Ovary (tissue), 9 donors: Measurements from ENCODE around the gene ANKRD44. TPM values are rescaled to one million over a fixed set of nuclear protein-coding genes. Genes with fewer than 3 reads are reported as not detected.

Experiments
- DNase-seq, 5 donors: peaks; one replicate each; pipeline ENCODE4 v3.0.0-alpha.2; 2019 to 2020
- H3K27ac ChIP-seq, 2 donors: fragments of 200-600 bp; one replicate each; pipeline versions ENCODE4 v1.5.1 to v1.8.0; 2019 to 2022
- H3K27me3 ChIP-seq: fragments of 200-600 bp; one replicate; pipeline ENCODE4 v1.8.0; 2022
- H3K36me3 ChIP-seq: fragments of 200-600 bp; sonication (generic); one replicate; pipeline ENCODE4 v1.5.1; 2019
- H3K4me1 ChIP-seq: one replicate; pipeline ENCODE4 v1.8.1; 2013; ENCODE audit warnings: mild to moderate bottlenecking, moderate library complexity; ENCODE audit not compliant: insufficient read depth
- H3K4me3 ChIP-seq: fragments of 200-600 bp; sonication (generic); one replicate; pipeline ENCODE4 v1.5.1; 2017
- H3K9me3 ChIP-seq, 2 donors: fragments of 200-600 bp in 1 of 2; sonication (generic) in 1 of 2; one replicate each; pipeline versions ENCODE4 v1.5.1 to v1.8.1; 2013 to 2019; ENCODE audit warnings: mild to moderate bottlenecking in 1 of 2, moderate library complexity in 1 of 2
- EP300 ChIP-seq: sonication (generic); formaldehyde crosslinking; IDR thresholded peaks from one replicate; pipeline ENCODE4 v1.6.1; 2017; ENCODE audit warnings: antibody characterized with exemption
- POLR2A ChIP-seq: fragments of 450-650 bp; IDR thresholded peaks from one replicate; pipeline ENCODE4 v1.6.1; 2017; ENCODE audit warnings: antibody characterized with exemption, mild to moderate bottlenecking, moderate library complexity
- WGBS, 3 donors: extraction: QIAGEN DNeasy Blood & Tissue Kit in 1 of 3; methylation state at CpG; one replicate each; pipeline versions ENCODE4 v1.1.5 to v1.1.7; 2013 to 2017; 5-methylcytosine and 5-hydroxymethylcytosine counted together
- intact Hi-C, 4 donors: fragments of 100-400 bp; cut with DNase I; formaldehyde crosslinking; loops; one replicate each; pipeline versions ENCODE4 v1.11.0 to v1.15.1; 2022 to 2023
- polyA plus RNA-seq, 2 donors: library from polyadenylated mRNA; stranded (reverse); fragments of 200-250 nt in 1 of 2; fragments of 350-450 nt in 1 of 2; fragmentation: Illumina TruSeq in 1 of 2; extraction: RNeasy Lipid Tissue Mini Kit (QIAGEN cat#74804) in 1 of 2; gene quantifications; one replicate each; pipeline ENCODE4 v1.2.3, GENCODE V29; 2013 to 2014
- total RNA-seq, 7 donors: library from RNA; depleted of rRNA in 2 of 7; stranded (reverse); fragments of >200 nt in 2 of 7; fragmentation: NEBNext Ultra II Directional in 3 of 7; extraction: Animal tissue kit (Norgen Biotek cat#: 25700) in 3 of 7; gene quantifications; one replicate each; pipeline versions ENCODE4 v1.1.0 to v1.2.4, GENCODE V29; 2016 to 2023
- TF ChIP-seq, protein P1 (sequence below), 3 donors: fragments of 450-650 bp in 2 of 3; fragments of 200-600 bp in 1 of 3; IDR thresholded peaks; one replicate each; pipeline versions ENCODE4 v1.5.1 to v1.8.0; 2016 to 2022; ENCODE audit warnings: antibody characterized with exemption in 3 of 3, mild to moderate bottlenecking in 1 of 3
- donor health status: DM: no; HTN: no; CAD: no; lungs with moderate emphysema.
- donor health status: DM: no; HTN: no; CAD: no.
- donor health status: Bipolar disorder and iron deficiency.
- donor health status: DM: yes; HTN: yes; CAD: no.
- donor health status: DM: no; HTN: no; CAD: no.
- donor health status: DM: yes; HTN: yes; CAD: no.

The ANKRD44 gene
- total and polyA plus RNA-seq, 9 donors, result 2.6 to 60.0 (median 11.1) TPM

DNA sequence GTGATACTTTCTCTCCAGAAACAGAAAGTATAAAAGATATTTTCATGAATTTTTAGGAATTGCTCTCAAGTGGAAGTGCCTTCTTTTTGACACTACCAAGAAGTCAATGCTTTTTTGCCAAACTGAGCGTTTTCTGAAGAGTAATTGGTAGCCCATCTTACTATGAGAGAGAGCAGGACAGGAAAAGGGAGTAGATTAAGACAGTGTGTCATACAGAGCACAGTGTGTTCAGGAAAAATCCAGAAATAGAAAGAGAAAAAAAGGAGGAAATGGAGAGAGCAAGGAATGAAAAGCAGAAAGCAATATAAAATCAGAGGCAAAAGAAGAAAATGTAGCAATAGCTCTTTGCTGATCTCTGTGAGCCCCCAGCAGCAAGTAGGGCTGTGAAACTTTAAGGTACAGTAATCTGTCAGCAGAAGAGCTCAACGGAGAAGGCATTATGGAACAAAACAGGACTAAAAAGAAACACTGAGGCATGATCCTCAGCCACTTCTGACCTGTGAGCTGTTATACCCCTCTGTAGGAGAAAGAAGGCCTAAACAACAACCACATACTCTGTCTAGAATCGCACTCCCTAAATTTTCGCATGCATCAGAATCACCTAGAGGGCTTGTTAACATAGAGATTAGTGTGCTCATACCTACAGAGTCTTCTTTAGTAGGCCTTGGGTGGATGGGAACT is 369.0 kb downstream of the ANKRD44 start:
- no peak for TF ChIP-seq POLR2A
- TF ChIP-seq, protein P1, sequence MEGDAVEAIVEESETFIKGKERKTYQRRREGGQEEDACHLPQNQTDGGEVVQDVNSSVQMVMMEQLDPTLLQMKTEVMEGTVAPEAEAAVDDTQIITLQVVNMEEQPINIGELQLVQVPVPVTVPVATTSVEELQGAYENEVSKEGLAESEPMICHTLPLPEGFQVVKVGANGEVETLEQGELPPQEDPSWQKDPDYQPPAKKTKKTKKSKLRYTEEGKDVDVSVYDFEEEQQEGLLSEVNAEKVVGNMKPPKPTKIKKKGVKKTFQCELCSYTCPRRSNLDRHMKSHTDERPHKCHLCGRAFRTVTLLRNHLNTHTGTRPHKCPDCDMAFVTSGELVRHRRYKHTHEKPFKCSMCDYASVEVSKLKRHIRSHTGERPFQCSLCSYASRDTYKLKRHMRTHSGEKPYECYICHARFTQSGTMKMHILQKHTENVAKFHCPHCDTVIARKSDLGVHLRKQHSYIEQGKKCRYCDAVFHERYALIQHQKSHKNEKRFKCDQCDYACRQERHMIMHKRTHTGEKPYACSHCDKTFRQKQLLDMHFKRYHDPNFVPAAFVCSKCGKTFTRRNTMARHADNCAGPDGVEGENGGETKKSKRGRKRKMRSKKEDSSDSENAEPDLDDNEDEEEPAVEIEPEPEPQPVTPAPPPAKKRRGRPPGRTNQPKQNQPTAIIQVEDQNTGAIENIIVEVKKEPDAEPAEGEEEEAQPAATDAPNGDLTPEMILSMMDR (IDR thresholded peaks at IDR 0.05), result no peak
- TF ChIP-seq EP300, result no peak
- H3K36me3 ChIP-seq, result no peaks in the 10 kb centered on the region
- intact Hi-C loops, result no loop called here
- WGBS, 3 donors, result 71 to 72% (median 71%) methylated on average over 4 of the region's 4 CpGs
- no peaks in the 10 kb centered on the region for H3K27me3 ChIP-seq
- no peaks in the 10 kb centered on the region for H3K9me3 ChIP-seq
- no peak overlapping the region for H3K27ac ChIP-seq
- H3K4me3 ChIP-seq, result no peak overlapping the region
- DNase-seq, result no peak
- H3K4me1 ChIP-seq, result no peaks in the 10 kb centered on the region

DNA sequence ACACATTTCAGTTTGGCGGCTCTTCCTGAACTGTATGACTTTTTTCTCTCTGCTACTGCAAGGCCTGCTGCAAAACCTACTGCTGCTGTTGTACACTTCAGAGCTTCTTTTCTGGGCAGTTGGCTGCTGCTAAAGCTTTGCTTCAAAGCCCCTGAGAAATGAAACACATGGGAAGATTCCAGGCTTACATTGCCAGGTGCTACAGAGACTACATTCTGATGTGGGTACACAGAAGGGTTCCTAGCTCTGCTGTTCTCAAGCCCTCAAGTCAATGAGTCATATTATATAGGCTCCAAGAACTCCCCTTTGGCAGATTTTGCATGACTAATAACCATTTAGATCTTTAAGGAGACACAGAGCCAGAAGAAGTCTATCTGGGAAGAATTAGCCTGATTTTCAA is 371.2 kb downstream of the ANKRD44 start:
- Histone ChIP-seq H3K27ac (no peak overlapping the region), H3K9me3 (no peaks in the 10 kb centered on the region), H3K4me3 (no peak overlapping the region), H3K27me3 (no peaks in the 10 kb centered on the region), H3K4me1 (no peaks in the 10 kb centered on the region), H3K36me3 (no peaks in the 10 kb centered on the region)
- no peak for DNase-seq
- WGBS, 3 donors, result 96 to 100% (median 98%) methylated on average over 1 of the region's 1 CpG
- intact Hi-C loops, result no loop called here
- TF ChIP-seq POLR2A (no peak), EP300 (no peak)
- TF ChIP-seq, protein P1 (IDR thresholded peaks at IDR 0.05), result no peak

Other genes starting within 250 kb of the ANKRD44 start
- 100 to 1,000 TPM; 190 to 336 (median 245) TPM for gene SF3B1, start 124.2 kb upstream of the ANKRD44 start, total RNA-seq
- 100 to 1,000 TPM; 189 to 245 TPM for gene SF3B1, start 124.2 kb upstream of the ANKRD44 start, polyA plus RNA-seq
- 10 to 100 TPM; 16.4 to 23.1 (median 18.4) TPM for gene COQ10B, start 142.8 kb upstream of the ANKRD44 start, total RNA-seq
- 10 to 100 TPM; 12.8 to 16.0 TPM for gene COQ10B, start 142.8 kb upstream of the ANKRD44 start, polyA plus RNA-seq
- gene HSPD1, start 189.1 kb upstream of the ANKRD44 start, total RNA-seq, result 100 to 1,000 TPM; 146 to 289 (median 192) TPM
- 100 to 1,000 TPM; 153 to 343 TPM for gene HSPD1, start 189.1 kb upstream of the ANKRD44 start, polyA plus RNA-seq
- gene HSPE1, start 189.6 kb upstream of the ANKRD44 start, total RNA-seq, result 100 to 1,000 TPM in 1 of 7 donors, 10 to 100 TPM in 6; 57.8 to 110 (median 69.5) TPM
- 100 to 1,000 TPM in 1 of 2 donors, 10 to 100 TPM in 1; 67.2 to 128 TPM for gene HSPE1, start 189.6 kb upstream of the ANKRD44 start, polyA plus RNA-seq
- gene MOB4, start 205.3 kb upstream of the ANKRD44 start, total RNA-seq, result 10 to 100 TPM; 18.7 to 36.2 (median 25.5) TPM
- 10 to 100 TPM; 19.4 to 25.8 TPM for gene MOB4, start 205.3 kb upstream of the ANKRD44 start, polyA plus RNA-seq